HG03378 (cell line): ENCODE results near the gene EMC10.

ENCODE experiments used
- ATAC-seq: cut with Tn5 transposase; IDR thresholded peaks from one replicate; pipeline ENCODE4 v1.9.1; 2021; ENCODE audit warnings: mild to moderate bottlenecking, moderate library complexity; ENCODE audit not compliant: unreplicated experiment

Gene EMC10

DNA sequence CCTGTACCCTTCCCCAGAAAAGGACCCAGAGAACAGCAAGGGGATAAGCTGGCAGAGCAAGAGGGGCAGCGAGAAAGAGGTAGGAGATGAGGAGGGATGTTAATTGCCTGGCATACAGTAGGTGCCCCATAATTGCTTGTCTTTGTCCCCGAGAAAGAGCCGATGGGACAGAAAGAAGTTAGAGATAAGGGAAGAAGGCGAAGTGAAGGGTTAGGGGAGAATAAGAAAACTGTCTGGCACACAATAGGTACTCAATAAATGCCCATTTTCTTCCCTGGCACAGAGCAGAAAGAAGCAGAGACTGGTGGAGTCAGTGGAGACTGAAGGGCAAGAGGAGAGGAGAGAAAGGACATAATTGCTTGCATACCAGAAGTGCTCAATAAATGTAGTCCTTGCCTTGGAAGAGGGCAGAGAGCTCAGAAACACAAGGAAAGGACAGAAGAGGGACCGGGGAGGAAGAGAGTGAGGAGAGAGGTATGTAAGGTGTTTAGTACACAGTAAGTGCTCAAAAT lies 18.8 kb downstream of the EMC10 start:
- ATAC-seq = no peak

DNA sequence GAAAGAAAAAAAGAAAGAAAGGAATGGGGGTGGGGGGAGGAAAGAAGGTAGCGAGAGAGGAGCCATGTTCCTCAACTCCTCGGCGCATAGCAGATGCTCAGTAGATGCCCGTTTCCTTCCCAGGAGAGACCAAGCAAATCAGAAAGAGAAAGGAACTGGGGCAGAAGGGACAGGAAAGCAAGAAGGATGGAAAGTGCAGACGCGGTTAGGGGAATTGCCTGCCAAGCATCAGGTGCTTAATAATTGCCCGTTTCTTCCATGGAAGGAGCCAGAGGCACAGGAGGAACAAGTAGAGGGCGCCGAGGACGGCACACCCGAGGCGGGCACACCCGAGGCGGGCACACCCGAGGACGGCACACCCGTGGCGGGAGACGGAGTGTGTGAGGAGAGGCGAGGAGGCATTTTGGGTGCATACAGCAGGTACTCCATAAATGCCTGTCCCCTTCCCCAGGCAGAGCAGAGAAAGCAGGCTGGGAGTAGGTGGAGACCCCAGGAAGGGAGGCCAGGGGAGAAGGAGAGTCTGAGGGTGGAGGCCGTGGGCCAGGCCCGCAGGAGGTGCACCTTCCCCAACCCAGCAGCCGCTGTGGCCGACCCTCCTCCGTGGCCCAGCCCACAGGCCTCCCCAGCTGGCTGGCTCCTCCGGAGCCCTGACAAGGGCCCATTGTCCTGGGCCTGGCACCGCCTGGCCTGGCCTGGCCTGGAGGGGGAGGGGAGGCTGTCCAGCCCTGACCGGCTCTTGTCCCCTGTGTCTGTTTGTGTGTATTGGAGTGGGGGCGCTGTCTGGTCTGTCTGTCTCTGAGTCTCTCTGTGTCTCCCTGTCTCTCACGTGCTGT lies 20.1 kb downstream of the EMC10 start:
- no peak for ATAC-seq

DNA sequence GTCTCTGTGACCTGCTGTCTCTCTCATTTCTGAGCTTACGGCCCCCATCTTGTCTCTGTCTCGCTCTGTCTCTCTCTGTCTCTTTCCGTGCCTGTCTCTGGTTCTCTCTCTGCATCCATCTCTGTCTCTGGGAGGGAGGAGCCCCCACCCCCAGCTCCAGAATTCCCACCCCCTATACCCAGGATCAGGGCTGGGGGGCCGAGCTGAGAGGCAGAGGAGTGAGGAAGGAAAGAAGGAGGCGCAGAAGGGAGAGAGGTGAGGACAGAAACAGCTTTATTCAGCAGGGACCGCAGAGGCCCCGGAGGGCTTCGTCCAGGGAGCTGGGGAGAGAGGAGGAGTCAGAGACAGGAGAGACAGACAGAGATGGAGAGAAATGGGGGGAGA lies 20.7 kb downstream of the EMC10 start:
- no peak for ATAC-seq

DNA sequence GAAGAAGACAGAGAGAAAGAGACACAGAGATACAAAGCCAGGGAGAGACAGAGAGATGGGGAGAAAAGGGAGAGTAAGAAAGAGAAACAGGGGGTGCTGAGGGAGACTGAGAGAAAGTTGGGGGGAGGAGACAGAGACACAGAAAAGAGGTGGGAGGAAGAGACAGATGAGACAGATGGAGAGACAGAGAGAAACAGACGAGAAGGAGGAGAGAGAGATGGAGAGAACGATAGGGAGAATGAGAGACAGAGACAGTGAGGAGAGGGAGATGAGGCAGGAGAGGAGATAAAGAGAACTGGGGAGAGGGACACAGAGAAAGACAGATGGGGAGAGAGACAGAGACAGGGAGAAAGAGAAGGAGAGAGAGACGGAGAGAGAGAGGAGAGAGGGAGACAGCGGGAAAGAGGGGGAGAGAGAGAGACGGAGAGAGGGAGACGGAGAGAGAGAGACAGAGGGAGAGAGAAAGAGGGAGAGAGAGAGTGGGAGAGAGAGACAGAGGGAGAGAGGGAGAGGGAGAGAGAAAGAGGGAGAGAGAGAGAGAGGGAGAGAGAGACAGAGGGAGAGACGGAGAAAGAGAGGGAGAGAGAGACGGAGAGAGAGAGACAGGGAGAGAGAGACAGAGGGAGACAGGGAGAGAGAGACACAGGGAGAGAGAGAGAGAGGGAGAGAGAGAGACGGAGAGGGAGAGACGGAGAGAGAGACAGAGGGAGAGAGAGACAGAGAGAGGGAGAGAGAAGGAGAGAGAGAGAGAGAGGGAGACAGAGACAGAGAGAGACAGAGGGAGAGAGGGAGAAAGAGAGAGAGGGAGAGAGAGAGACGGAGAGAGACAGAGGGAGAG lies 22.1 kb downstream of the EMC10 start:
- no peak for ATAC-seq

DNA sequence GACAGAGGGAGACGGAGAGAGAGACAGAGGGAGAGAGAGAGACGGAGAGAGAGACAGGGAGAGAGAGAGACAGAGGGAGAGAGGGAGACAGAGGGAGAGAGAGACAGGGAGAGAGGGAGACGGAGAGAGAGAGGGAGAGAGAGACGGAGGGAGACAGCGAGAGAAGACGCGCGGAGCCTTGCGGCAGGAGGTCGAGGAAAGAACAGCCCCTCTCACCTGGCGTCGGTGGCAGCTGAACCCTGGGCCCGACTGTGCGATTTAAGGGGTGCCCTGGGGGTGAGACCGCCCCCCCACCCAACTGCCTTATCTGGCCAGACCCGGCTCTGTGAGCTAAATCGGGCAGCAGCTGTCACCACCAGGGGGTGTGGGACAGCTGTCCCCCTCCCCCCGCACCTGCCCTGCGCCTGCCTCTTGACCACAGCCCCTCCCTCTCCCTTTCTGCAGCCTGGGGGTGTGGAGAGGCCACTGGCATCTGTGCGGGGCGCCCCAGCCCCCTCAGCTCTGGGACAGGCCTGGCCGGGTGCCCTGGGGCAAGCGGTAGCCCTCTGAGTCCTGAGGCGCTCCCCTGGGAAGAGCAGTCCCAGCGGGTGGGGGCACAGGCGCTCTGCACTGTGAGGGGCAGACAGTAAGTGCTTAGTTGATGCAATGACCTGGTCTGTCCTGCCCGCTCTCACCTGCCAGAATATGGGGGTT lies 23.9 kb downstream of the EMC10 start:
- ATAC-seq = no peak

DNA sequence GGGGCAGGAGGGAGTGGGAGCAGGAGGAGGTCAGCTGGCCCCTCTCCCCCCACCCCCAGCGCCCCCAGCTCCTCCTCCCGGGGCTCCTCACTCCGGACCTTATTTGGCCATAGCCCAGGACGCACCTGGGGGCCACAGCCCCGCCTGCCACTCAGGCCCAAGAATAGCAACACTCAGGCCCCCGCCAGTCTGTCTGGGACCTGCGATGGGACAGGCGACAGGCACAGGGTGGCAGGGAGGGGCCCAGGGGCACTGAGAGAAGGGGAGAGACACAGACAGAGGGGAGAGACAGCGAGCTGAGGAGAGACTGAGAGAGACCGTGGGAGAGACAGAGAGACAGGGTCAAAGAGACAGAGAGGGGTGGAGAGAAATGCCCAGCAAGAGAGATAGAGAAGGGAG lies 24.4 kb downstream of the EMC10 start:
- no peak for ATAC-seq

DNA sequence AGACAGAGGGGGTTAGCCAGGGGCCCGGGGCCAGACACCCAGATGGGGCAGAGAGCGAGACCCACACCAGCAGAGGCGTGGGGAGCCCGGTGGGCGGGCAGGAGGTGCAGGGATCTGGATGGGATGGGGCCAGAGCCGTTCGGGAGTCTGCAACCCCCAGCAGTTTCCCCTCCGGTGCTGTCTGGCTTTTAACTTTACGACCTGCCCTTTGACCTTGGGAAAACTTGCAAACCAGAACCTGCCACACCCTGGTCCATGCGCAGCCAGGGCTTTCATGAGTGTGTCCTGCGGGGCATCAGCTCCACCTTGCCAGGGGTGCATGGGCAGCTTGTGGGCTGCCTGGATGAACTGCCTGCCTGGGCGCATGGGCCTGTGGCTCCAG lies 24.9 kb downstream of the EMC10 start:
- no peak for ATAC-seq

DNA sequence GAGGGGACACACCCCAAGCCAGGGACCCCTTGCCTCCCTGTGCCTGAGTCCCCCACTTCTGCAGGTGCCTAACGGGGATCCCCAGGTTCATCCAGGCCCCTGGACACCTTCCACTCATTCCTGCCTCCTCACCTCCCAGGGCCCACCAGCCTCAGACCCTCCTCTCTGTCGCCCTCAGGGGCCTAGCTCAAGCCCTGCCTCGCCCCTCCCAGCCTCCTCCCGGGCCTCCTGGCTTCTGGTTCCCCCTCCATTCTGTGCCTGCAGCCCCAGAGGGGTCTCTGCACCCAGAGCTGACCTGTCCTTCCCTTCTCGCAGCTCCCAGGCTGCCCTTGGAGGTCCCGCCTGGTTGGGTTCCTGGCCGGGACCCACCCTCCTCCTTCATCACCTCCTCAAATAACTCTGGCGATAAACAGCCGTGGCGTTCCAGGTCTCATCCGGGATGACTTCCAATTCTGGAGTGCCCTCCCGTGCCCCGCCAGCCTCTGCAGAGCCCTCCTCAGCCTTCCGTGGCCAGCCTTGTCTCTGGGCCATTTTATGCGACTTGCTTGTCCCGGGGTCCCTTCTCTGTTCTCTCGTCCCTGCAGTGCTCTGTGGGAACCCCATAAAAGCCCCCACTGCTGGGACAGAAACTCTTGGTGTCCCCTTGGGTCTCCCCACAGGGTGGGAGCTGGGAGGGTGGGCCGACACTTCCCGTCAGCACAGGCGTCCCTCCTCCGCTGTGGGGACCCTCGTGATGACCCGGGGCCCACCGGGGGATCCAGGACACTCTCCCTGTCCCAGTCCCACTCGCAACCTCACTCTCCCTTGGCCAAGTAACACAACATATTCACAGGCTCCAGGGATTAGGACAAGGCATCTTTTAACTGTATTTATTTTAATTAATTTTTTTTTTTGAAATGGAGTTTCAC lies 25.5 kb downstream of the EMC10 start:
- no peak for ATAC-seq

DNA sequence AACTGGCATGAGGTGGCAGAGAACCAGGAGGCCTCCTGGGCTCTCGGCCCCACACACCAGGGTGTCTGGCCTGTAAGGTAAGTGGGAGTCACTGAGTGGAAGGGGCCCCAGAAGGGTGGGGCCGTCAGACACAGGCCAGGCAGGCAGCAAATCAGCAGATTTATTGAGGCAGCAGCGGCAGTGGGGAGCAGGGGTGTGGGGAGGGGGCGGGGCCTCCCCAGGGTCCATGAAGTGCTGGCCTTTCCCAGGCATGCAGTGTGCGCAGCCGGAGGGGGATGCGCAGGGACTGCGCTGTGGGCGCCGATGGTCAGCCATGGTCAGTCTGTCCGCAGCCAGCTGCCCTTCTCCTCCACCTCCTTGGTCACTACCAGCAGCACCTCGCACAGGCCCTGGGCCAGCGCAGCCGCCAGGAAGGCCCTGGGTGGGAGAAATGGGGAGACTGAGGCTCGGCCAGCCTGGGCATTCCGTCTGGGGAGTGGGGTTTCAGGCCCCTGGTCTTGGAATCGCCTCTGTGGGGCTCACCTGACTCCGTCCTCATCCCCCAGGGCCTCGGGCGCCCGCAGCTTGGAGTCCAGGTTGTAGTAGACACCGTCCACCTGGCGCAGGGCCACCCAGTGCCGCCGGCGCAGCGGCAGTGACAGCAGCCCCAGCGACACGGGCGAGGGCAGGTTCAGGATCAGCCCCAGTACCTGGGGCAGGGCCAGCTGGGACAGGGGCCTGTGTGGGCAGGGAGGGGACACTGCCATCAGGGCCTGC lies 29.7 kb downstream of the EMC10 start:
- no peak for ATAC-seq

DNA sequence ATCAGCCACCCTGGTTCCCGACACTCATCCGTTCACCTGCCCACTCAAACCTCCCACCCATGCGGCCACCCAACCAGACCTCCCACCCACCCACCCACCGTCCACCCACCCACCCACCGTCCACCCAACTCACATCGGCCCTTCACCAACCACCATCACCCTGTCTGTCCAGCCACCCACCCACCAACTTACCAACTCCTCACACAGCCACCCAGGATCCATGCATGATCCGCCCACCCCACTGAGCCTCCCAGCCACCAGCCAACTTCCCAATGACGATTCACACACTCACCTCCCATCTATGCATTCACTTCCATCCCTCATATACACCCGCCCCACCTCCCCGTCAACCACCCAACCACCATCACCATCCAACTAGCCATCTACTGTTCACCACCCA lies 30.4 kb downstream of the EMC10 start:
- no peak for ATAC-seq

DNA sequence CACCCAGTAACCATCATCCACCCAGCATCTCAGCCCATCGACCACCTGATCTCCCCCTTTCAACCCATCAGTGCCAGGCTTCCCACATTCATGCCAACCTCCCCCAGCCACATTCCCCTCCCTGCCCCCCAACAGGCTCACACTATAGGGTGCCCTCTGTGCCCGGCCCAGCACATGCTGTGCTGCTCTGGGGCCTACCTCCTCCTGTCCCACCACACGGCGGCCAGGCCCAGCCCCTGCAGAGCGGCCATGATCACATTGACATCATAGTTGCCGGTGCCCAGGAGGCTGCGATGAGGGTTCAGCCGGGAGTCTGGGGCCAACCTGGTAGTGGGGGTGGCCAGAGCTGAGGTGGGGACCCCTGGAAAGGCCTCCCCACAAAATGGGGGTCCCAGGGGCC lies 31.1 kb downstream of the EMC10 start:
- ATAC-seq = no peak

DNA sequence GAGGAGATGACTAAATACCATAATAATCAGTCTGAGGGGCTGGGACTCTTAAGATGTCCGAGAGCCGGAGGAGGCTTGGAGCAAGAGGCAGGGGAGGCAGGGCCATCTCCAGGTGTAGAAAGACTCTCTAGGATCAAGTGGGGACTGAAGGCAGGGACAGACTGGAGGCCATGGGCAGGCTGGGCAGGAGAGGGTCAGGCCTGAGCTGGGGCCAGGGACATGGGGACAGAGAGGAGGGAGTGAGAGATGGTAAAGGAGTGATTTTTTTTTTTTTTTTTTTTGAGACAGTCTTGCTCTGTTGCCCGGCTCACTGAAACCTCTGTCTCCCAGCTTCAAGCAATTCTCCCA lies 32.5 kb downstream of the EMC10 start:
- no peak for ATAC-seq

DNA sequence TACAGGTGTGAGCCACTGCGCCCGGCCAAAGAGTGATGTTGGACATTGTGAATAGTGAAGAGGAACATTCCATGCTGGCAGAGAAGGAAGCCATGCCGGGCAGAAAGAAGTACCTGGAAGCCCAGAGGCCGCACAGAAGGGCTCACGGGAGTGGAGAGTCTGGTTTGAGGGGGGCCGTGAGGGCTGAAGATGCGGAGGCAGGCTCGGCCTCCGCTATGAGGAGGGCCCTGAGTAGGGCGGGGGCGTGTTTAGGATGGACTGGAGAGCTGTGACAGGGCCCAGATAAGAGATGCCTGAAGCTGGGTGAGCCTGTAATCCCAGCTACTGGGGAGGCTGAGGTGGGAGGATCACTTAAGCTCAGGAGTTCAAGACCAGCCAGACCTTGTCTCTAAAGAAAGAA lies 33.1 kb downstream of the EMC10 start:
- no peak for ATAC-seq

DNA sequence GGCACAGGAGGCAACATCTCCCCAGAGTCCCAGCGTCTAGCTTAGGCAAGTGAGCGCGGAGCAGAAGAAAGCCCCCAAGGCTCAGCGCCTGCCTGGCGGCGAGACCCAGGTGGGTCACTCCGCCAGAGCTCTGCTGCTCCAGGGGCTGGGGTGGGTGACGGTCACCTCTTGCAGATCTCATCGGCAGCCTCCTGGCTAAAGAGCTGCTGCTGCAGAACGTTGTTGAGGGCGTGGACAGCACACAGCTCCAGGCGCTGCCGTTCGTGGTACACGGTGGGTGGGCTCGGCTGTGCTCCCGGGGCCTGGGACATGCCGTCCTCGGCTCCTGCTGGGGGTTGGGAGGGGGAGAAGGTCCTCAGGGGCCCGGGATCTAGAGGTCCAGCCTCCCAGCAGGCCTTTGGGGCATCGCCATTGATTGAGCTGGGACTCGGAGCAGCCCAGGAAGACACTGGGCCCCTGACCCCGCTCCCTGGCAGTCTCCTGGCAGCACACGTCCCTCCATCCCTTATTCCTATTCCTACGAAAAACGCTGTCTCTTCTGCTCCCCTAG lies 33.9 kb downstream of the EMC10 start:
- no peak for ATAC-seq

DNA sequence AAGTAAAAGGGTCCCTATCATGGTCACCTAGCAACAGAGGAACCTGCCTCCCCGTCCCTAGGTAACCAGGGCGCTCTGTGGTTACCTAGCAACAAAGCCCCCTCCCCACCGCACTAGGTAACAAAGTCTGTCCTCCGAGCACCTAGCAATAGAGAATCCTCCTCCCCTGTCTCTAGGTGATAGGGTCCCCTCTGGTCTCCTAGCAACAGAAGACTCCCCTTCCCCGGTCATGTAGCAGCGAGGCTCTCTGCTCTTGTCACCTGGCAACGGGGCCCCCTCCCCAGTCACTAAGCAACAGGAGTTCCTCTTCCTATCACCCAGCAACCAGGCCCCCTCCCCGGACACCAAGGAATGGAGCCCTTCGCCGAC lies 34.4 kb downstream of the EMC10 start:
- no peak for ATAC-seq

DNA sequence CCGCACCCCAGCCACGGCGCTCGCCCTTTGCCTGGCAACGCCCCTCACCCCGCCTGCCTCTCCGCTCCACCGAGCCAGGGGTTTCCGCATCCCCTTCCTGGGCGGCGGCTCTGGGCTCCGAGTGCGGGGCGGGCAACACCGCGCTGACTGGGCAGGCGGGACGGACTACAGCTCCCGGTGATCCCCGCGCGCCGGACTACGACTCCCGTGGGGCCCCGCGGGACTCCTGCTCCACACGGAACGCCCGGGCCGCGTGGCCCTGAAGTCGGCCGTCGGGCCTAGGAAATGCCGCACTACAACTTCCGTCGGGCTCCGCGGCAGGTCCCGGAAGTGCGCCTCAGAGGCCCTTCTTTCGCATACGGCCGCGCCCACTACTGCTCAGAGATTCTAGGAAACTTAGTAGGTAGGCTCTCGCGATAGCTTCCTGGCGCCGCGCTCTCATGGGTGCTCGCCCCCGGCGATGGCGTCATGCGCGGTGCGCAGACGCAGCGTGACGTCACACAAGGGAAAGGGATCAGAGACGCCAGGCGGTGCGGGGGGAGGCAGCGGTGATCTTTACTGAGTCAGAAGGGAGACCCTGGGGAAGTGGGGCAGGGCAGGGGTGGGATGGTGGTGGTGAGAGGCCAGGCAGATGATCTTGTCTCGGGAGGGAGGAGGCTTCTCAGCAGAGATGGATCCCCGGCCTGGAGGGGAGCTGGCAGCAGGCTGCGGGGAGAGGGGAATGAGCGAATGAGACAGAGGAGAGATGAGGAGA lies 34.9 kb downstream of the EMC10 start, which contains the start of gene JOSD2:
Gene JOSD2, minus strand, starts transcription at position 123 of the 754 bp plus-strand sequence. CDS start 760 bp downstream, outside the sequence.
- peak; percentile 78 for ATAC-seq

DNA sequence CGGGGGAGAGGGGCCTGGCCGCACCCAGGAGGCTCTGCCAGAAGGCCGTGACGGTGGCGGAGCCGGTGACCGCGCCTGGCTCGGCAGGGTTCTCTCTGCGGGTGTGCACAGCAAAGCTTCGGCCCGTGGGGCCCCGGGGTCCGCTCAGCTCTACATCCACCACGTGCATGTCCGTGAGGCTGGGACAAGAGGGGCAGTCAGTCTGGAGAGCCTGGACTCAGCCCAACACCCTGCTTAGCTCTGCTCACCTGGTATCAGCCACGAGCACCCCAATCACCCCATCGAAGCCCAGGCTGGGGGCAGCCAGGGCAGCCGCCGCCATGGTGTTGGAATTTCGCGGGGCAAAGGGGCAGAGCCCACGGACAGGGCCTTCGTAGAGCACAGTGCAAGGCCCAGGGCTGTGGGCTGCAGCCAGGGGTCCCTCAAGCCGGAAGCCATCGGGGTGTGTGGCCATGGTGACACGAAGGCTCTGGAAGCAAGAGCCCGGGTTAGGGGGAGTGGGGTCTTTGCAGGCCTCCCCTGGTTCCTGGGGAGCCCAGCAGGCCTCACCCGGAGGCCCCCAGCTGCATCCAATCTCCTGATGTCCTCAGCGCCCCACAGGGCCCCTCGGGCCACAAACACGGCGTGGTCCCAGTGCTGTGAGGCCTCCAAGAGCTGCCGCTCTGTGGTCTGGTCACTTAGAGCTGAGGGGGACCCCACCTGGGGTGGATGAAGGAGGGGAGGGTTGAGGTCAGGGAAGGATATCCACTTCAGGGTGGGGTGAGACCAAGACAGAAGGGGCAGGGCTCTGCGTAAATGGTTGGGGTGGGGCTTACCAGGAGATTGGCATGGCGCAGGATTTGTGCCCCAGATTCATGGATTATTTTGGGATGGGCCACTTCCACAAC lies 36.0 kb downstream of the EMC10 start:
- no peak for ATAC-seq
